AG10803 (cell line): Measurements from ENCODE around the gene XYLT2.
"Not testable (repeated sequence)": the region's sequence is repeated elsewhere in the genome, so short reads cannot be mapped to it uniquely, and the experiment has no call there.

Experiments
- DNase-seq: peaks from one replicate; pipeline ENCODE4 v3.0.0; 2010; ENCODE audit warnings: low read depth
- H3K4me3 ChIP-seq: 2 replicates; pipeline ENCODE4 v1.5.1; 2011; ENCODE audit warnings: mild to moderate bottlenecking, low read length, control low read depth
- TF ChIP-seq, protein P1 (sequence below): conservative IDR thresholded peaks from 2 replicates; pipeline ENCODE4 v1.5.1; 2011; ENCODE audit warnings: mild to moderate bottlenecking, low read length, control low read depth, inconsistent platforms

The XYLT2 gene

DNA sequence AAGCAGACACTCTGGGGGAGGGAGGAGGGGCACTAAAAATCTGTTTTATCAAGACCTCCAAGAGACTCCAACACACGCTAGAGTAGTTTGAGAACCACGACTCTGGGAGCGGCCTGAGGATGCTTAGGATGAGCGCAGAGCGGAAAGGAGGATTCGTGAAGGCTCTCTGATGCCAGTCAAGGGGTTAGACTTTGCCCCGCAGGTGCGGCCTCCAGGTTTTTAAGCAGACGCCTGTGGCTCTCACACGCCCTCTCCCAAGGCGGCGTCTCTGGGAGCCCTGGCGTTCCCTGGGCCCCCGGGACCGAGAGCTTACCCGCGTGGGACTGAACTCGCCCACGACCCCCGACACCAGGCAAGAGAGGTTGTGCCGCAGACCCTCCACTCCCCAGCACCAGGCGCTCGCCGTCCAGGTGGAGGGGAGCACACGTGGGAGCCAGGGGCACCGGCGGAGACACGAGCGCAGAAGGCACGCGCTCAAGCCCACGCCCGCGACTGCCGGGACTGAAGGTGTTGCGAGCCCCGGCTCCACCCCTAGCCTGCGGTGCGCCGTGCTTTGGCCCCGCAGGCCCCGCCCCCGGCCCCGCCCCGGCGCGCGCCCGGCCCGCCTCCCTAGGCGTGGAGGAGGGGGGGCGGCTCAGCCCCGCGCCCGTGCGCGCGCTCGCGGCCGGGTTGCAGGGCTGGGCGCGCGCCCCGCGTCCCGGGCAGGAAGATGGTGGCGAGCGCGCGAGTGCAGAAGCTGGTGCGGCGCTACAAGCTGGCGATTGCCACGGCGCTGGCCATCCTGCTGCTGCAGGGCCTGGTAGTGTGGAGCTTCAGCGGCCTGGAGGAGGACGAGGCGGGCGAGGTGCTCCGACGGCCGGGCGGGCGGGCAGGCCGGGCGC is at the start of gene XYLT2:
TSS of gene XYLT2 (plus strand) at position 695 of the 881 bp plus-strand sequence. CDS start at position 710, 15 bp downstream.
- TF ChIP-seq, protein P1, sequence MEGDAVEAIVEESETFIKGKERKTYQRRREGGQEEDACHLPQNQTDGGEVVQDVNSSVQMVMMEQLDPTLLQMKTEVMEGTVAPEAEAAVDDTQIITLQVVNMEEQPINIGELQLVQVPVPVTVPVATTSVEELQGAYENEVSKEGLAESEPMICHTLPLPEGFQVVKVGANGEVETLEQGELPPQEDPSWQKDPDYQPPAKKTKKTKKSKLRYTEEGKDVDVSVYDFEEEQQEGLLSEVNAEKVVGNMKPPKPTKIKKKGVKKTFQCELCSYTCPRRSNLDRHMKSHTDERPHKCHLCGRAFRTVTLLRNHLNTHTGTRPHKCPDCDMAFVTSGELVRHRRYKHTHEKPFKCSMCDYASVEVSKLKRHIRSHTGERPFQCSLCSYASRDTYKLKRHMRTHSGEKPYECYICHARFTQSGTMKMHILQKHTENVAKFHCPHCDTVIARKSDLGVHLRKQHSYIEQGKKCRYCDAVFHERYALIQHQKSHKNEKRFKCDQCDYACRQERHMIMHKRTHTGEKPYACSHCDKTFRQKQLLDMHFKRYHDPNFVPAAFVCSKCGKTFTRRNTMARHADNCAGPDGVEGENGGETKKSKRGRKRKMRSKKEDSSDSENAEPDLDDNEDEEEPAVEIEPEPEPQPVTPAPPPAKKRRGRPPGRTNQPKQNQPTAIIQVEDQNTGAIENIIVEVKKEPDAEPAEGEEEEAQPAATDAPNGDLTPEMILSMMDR, result no peak
- DNase-seq, result peak; percentile 83

DNA sequence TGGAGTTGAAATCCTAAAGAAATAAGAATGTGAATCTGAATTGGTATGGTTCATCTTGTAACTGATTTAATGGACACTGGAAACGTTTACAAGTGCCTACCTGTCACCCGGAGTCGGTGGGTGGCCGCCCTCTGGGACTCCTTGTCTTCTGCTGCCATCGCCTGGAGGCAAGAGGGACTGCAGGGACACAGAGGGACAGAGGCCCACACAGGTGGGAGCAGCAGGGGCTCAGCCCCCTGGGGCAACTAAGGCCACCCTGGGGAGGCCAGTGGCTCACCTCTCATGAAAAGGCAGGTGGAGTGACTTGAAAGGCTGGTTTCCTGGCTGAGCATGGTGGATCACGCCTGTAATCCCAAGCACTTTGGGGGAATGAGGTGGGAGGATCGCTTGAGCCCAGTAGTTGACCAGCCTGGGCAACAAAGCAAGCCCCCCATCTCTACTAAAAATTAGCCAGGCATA is 48.5 kb upstream of the XYLT2 start:
- no peak overlapping the region for H3K4me3 ChIP-seq
- TF ChIP-seq, protein P1, result peak; percentile 94
- DNase-seq, result peak; percentile 58

More for the DNA sequence above, at the start of gene XYLT2:
- H3K4me3 ChIP-seq, result peak within 1 kb of the TSS; percentile 87

DNA sequence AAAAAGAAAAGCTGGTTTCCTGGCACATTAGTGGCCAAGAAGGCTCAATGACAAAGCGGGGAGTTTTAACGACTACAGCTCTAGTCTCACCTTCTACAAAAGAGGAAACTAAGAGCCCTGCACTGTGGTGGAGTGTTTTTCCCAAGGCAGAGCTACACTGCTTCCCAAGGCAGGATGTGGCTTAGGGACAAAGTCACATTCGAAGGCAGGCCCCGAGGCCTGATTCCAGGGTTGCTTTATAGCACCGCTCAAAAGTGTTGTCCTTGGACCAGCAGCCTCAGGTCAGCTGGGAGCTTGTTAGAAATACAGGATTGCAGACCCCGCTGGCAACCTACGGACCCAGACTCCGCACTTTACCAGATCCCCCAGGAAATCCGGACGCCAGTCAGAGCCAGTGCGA is 47.9 kb upstream of the XYLT2 start:
- no peak overlapping the region for H3K4me3 ChIP-seq
- DNase-seq, result no peak
- TF ChIP-seq, protein P1, result no peak

DNA sequence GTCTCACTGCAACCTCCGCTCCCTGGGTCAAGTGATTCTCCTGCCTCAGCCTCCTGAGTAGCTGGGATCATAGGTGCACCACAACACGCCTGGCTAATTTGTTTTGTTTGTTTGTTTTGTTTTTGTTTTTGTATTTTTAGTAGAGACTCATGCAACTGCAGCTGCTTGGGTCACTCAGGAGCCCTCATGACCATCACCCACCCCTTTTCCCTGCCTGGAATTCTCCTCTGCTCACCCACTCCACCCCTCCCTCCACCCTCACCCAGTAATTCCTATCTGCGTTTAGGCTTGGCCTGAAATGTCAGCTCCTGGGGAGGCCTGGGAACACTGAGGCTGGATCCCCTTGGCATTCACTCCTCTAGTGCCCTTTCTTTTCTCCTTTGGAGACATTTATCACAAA is 46.1 kb upstream of the XYLT2 start:
- TF ChIP-seq, protein P1, result no peak
- H3K4me3 ChIP-seq, result no peak overlapping the region

DNA sequence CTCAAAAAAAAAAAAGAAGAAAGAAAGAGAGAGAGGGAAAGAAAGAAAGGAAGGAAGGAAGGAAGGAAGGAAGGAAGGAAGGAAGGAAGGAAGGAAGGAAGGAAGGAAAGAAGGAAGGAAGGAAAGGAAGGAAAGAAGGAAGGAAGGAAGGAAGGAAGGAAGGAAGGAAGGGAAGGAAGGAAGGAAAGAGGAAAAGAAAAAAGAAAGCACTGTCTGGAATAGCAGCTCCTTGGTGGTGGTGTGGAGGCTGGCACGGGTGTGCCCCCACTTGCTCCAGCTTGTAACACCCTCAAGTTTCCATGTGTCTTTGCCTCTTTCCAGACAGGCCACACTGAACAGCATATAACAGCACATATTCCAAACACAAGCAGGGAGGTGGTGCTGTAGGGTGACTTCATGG is 45.1 kb upstream of the XYLT2 start:
- not testable (repeated sequence) for DNase-seq, H3K4me3 ChIP-seq

More for the DNA sequence above, 46.1 kb upstream of the XYLT2 start:
- DNase-seq, result no peak

DNA sequence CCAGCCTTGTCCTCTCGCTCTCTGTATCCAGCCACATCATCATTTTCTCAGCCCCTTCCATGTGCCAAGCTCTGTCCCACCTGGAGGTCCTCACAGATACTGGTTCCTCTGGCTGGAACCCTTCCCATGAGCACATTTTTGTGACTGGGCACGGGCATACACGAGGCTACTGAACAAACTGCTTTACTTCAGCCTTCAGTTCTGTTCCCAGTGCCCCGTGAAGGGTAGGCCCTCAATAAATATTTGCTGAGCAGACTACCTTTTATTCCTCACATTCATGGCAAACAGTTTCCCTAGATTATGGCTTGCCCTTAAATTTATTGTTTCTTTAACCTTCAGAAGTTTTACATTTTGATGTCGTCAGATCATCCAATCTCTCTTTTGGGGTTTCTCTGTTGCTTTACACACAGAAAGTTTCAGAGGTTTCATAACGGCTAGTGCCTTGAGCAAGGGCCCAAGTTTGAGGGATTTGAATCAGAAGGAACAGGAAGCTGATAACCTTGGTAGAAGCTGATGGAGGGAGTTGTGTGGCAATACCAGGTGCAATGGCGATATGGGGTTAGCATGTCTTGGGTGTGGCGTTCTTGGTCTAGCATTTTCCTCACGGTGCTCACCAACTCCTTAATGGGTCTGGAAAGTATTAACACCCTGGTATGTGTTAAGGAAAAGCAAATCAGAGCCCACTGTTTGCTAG is 43.9 kb upstream of the XYLT2 start:
- no peak for DNase-seq
- H3K4me3 ChIP-seq, result no peak overlapping the region
- TF ChIP-seq, protein P1, result no peak

DNA sequence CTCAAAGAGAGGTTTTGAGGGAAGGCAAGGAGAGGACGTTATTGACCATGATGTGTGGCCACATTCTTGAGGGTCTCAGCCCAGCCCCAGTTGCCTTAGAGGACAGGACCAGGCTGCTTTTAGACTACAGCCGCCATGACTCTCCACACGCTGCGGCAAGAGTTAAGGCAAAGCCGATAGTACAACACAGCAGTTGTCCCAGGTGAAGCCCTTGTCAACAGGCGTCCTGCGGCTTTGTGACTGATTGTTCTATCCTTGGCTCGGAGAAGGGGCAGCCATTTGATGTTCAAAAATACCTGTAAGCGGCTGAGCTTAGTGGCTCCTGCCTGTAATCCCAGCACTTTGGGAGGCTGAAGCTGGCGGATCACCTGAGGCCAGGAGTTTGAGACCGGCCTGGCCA is 42.9 kb upstream of the XYLT2 start:
- TF ChIP-seq, protein P1, result no peak
- no peak overlapping the region for H3K4me3 ChIP-seq
- DNase-seq, result no peak
